Skeletal muscle satellite cell (primary cell): Measurements from ENCODE around the gene DNM2.
"Not testable (repeated sequence)": the region's sequence is repeated elsewhere in the genome, so short reads cannot be mapped to it uniquely, and the experiment has no call there.

Experiments used
- H3K27me3 ChIP-seq: 2 replicates; pipeline ENCODE4 v1.7.0; 2013; ENCODE audit warnings: low read length; ENCODE audit not compliant: control insufficient read depth, insufficient read depth
- H3K36me3 ChIP-seq: 2 replicates; pipeline ENCODE4 v1.7.0; 2013; ENCODE audit warnings: mild to moderate bottlenecking, control low read depth, low read length; ENCODE audit not compliant: insufficient read depth
- H3K4me1 ChIP-seq: 2 replicates; pipeline ENCODE4 v1.7.0; 2013; ENCODE audit warnings: low read length; ENCODE audit not compliant: control insufficient read depth, insufficient read depth
- H3K4me2 ChIP-seq: 2 replicates; pipeline ENCODE4 v1.7.0; 2013; ENCODE audit warnings: mild to moderate bottlenecking, low read length
- H3K4me3 ChIP-seq: 2 replicates; pipeline ENCODE4 v1.7.0; 2013; ENCODE audit warnings: low read length
- H3K9ac ChIP-seq: 2 replicates; pipeline ENCODE4 v1.7.0; 2013; ENCODE audit warnings: mild to moderate bottlenecking, low read depth, low read length, moderate library complexity
- H3K9me3 ChIP-seq: replicated peaks from 2 replicates; pipeline ENCODE4 v1.7.0; 2013; ENCODE audit warnings: mild to moderate bottlenecking, control low read depth, low read length

DNM2 gene

GRCh38 chr19:10836479-10837330 lies 118.8 kb downstream of the DNM2 start:
- H3K9me3 ChIP-seq: no peaks in the 10 kb centered on the region

GRCh38 chr19:10837649-10838048 lies 119.8 kb downstream of the DNM2 start:
- H3K9ac ChIP-seq, H3K4me3 ChIP-seq, H3K27me3 ChIP-seq, H3K9me3 ChIP-seq, H3K4me2 ChIP-seq, H3K36me3 ChIP-seq: not testable (repeated sequence)
- H3K4me1 ChIP-seq: peaks cover 14% of the 10 kb centered on the region

More at GRCh38 chr19:10836479-10837330, 118.8 kb downstream of the DNM2 start:
- H3K36me3 ChIP-seq: peaks cover 18% of the 10 kb centered on the region
- H3K4me3 ChIP-seq: peak overlapping the region; percentile 79
- H3K4me2 ChIP-seq: peak overlapping the region; percentile 84
- H3K4me1 ChIP-seq: peaks cover 14% of the 10 kb centered on the region
- no peaks in the 10 kb centered on the region for H3K27me3 ChIP-seq
- peak overlapping the region; percentile 94 for H3K9ac ChIP-seq

- Histone ChIP-seq H3K9me3 (no peaks in the 10 kb centered on the region), H3K4me1 (peaks cover 14% of the 10 kb centered on the region), H3K36me3 (peaks cover 2% of the 10 kb centered on the region)
These were observed 120.5 kb downstream of the DNM2 start for GRCh38 chr19:10838377-10838776.

GRCh38 chr19:10839114-10840050 lies 121.5 kb downstream of the DNM2 start:
- H3K4me3 ChIP-seq: no peak overlapping the region
- no peaks in the 10 kb centered on the region for H3K9me3 ChIP-seq
- H3K27me3 ChIP-seq: no peaks in the 10 kb centered on the region
- peaks cover 14% of the 10 kb centered on the region for H3K4me1 ChIP-seq
- H3K4me2 ChIP-seq: no peak overlapping the region
- H3K9ac ChIP-seq: no peak overlapping the region
- no peaks in the 10 kb centered on the region for H3K36me3 ChIP-seq

More at GRCh38 chr19:10838377-10838776, 120.5 kb downstream of the DNM2 start:
- Histone ChIP-seq H3K9ac (no peak overlapping the region), H3K4me3 (no peak overlapping the region), H3K27me3 (no peaks in the 10 kb centered on the region), H3K4me2 (no peak overlapping the region)

GRCh38 chr19:10842788-10843187 lies 124.9 kb downstream of the DNM2 start:
- Histone ChIP-seq H3K4me2 (no peak overlapping the region), H3K9me3 (no peaks in the 10 kb centered on the region), H3K4me1 (no peaks in the 10 kb centered on the region), H3K27me3 (peaks cover 3% of the 10 kb centered on the region), H3K36me3 (no peaks in the 10 kb centered on the region), H3K9ac (no peak overlapping the region), H3K4me3 (no peak overlapping the region)

- no peaks in the 10 kb centered on the region for H3K4me1 ChIP-seq
- no peak overlapping the region for H3K4me2 ChIP-seq
- H3K9me3 ChIP-seq: no peaks in the 10 kb centered on the region
- H3K27me3 ChIP-seq: peaks cover 3% of the 10 kb centered on the region
- H3K4me3 ChIP-seq: no peak overlapping the region
- H3K36me3 ChIP-seq: no peaks in the 10 kb centered on the region
- H3K9ac ChIP-seq: no peak overlapping the region
These were observed 128.8 kb downstream of the DNM2 start for GRCh38 chr19:10846500-10847202.

GRCh38 chr19:10848230-10848856 lies 130.5 kb downstream of the DNM2 start, which contains the start of gene C19orf38:
Gene C19orf38 (plus strand): TSS chr19:10848415. CDS start chr19:10848509, 94 bp downstream.
- Histone ChIP-seq H3K27me3 (peaks cover 3% of the 10 kb centered on the region), H3K36me3 (no peaks in the 10 kb centered on the region), H3K4me1 (no peaks in the 10 kb centered on the region), H3K9ac (no peak within 1 kb of the TSS), H3K9me3 (no peaks in the 10 kb centered on the region), H3K4me3 (no peak within 1 kb of the TSS), H3K4me2 (no peak within 1 kb of the TSS)

- H3K4me2 ChIP-seq: no peak overlapping the region
- H3K4me1 ChIP-seq: no peaks in the 10 kb centered on the region
- H3K9ac ChIP-seq: no peak overlapping the region
- no peaks in the 10 kb centered on the region for H3K36me3 ChIP-seq
- H3K9me3 ChIP-seq: no peaks in the 10 kb centered on the region
- H3K27me3 ChIP-seq: peaks cover 3% of the 10 kb centered on the region
- H3K4me3 ChIP-seq: no peak overlapping the region
These were observed 132.8 kb downstream of the DNM2 start for GRCh38 chr19:10850631-10851030.

- Histone ChIP-seq H3K9me3 (no peaks in the 10 kb centered on the region), H3K36me3 (no peaks in the 10 kb centered on the region), H3K4me3 (no peak overlapping the region), H3K9ac (no peak overlapping the region), H3K27me3 (no peaks in the 10 kb centered on the region), H3K4me2 (no peak overlapping the region), H3K4me1 (no peaks in the 10 kb centered on the region)
These were observed 134.4 kb downstream of the DNM2 start for GRCh38 chr19:10852098-10852800.

GRCh38 chr19:10852941-10853340 lies 135.1 kb downstream of the DNM2 start:
- Histone ChIP-seq H3K4me1 (no peaks in the 10 kb centered on the region), H3K4me3 (no peak overlapping the region), H3K27me3 (no peaks in the 10 kb centered on the region), H3K9ac (no peak overlapping the region), H3K9me3 (no peaks in the 10 kb centered on the region), H3K4me2 (no peak overlapping the region), H3K36me3 (no peaks in the 10 kb centered on the region)
